Esophagus muscularis mucosa (tissue), 4 donors: ENCODE results near the gene ANXA1. TPM values are rescaled to one million over a fixed set of nuclear protein-coding genes. Genes with fewer than 3 reads are reported as not detected.
"Not testable (repeated sequence)": the region's sequence is repeated elsewhere in the genome, so short reads cannot be mapped to it uniquely, and the experiment has no call there.

Experiments used
- DNase-seq: peaks from one replicate; pipeline ENCODE4 v3.0.0-alpha.2; 2017; ENCODE audit errors: extremely low spot score
- H3K27ac ChIP-seq, 4 donors: fragments of 200-600 bp; sonication (generic); replicated peaks in 1 of 4; 1 replicate in 3 of 4; 2 replicates in 1 of 4; pipeline ENCODE4 v1.5.1; 2016 to 2019; ENCODE audit warnings: mild to moderate bottlenecking in 1 of 4
- H3K27me3 ChIP-seq, 4 donors: fragments of 200-600 bp; sonication (generic); one replicate each; pipeline versions ENCODE4 v1.5.1 to v1.6.0; 2016 to 2019
- H3K36me3 ChIP-seq, 4 donors: fragments of 200-600 bp; sonication (generic); one replicate each; pipeline ENCODE4 v1.5.1; 2016 to 2019
- H3K4me1 ChIP-seq, 4 donors: fragments of 200-600 bp; sonication (generic); one replicate each; pipeline ENCODE4 v1.5.1; 2016 to 2019
- H3K4me3 ChIP-seq, 4 donors: fragments of 200-600 bp; sonication (generic); 1 replicate in 2 of 4; 2 replicates in 2 of 4; pipeline ENCODE4 v1.5.1; 2016 to 2019; ENCODE audit warnings: mild to moderate bottlenecking in 4 of 4, moderate library complexity in 1 of 4
- H3K9me3 ChIP-seq, 4 donors: fragments of 200-600 bp; sonication (generic); 1 replicate in 3 of 4; 2 replicates in 1 of 4; pipeline ENCODE4 v1.5.1; 2016 to 2019
- CTCF ChIP-seq, 3 experiments: fragments of 200-600 bp in 2 of 3; fragments of 450-650 bp in 1 of 3; sonication (generic) in 2 of 3; IDR thresholded peaks; one replicate each; pipeline ENCODE4 v1.5.1; 2017 to 2019; ENCODE audit warnings: antibody characterized with exemption in 3 of 3, mild to moderate bottlenecking in 2 of 3, moderate library complexity in 1 of 3
- EP300 ChIP-seq: sonication (generic); formaldehyde crosslinking; IDR thresholded peaks from one replicate; pipeline ENCODE4 v1.6.1; 2017; ENCODE audit warnings: antibody characterized with exemption
- POLR2A ChIP-seq: fragments of 450-650 bp; IDR thresholded peaks from one replicate; pipeline ENCODE4 v1.6.1; 2017; ENCODE audit warnings: antibody characterized with exemption, moderate library complexity, mild to moderate bottlenecking, low read depth
- POLR2AphosphoS5 ChIP-seq, 2 donors: sonication (generic); formaldehyde crosslinking; IDR thresholded peaks; one replicate each; pipeline ENCODE4 v1.6.1; 2017; ENCODE audit warnings: antibody characterized with exemption in 2 of 2
- WGBS: methylation state at CpG from one replicate; pipeline ENCODE4 v1.1.5; 2018; 5-methylcytosine and 5-hydroxymethylcytosine counted together
- intact Hi-C: fragments of 100-400 bp; cut with DNase I; formaldehyde crosslinking; loops from one replicate; pipeline ENCODE4 v1.15.1; 2023
- total RNA-seq, 4 donors: library from RNA; depleted of rRNA; stranded (reverse); fragments of >200 nt; gene quantifications; one replicate each; pipeline versions ENCODE4 v1.1.0 to v1.2.1, GENCODE V29; 2016

Gene ANXA1
- total RNA-seq, 4 donors from 2014 or later = 226 to 262 (median 231) TPM

GRCh38 chr9:73182928-73183327, 31.3 kb downstream of the ANXA1 start:
- DNase-seq = no peak
- 84% methylated on average over 1 of the region's 1 CpG for WGBS

GRCh38 chr9:73183428-73183827, 31.8 kb downstream of the ANXA1 start:
- TF ChIP-seq CTCF (IDR thresholded peaks at IDR 0.05) (no peak), EP300 (no peak), POLR2A (no peak), POLR2AphosphoS5 (IDR thresholded peaks at IDR 0.05) (no peak)
- Histone ChIP-seq H3K27ac (no peak overlapping the region), H3K4me1 (peaks cover 0 to 20% (median 10%) of the 10 kb centered on the region in 4 donors), H3K27me3 (no peaks in the 10 kb centered on the region), H3K9me3 (peaks cover 0 to 6% (median 0%) of the 10 kb centered on the region in 4 donors), H3K4me3 (no peak overlapping the region), H3K36me3 (no peaks in the 10 kb centered on the region)
- DNase-seq = no peak
- intact Hi-C loops = loop anchor here (2.0 kb wide), 1 partner anchor 77 kb away; no protein-coding TSS in a partner anchor

More at GRCh38 chr9:73182928-73183327, 31.3 kb downstream of the ANXA1 start:
- H3K4me1 ChIP-seq = peaks cover 0 to 20% (median 10%) of the 10 kb centered on the region in 4 donors
- TF ChIP-seq POLR2AphosphoS5 (IDR thresholded peaks at IDR 0.05) (no peak), EP300 (no peak), CTCF (IDR thresholded peaks at IDR 0.05) (no peak), POLR2A (no peak)
- H3K27me3 ChIP-seq = no peaks in the 10 kb centered on the region
- H3K27ac ChIP-seq = no peak overlapping the region
- H3K36me3 ChIP-seq = no peaks in the 10 kb centered on the region
- intact Hi-C loops = loop anchor here (2.0 kb wide), 1 partner anchor 76 kb away; no protein-coding TSS in a partner anchor
- peaks cover 0 to 6% (median 0%) of the 10 kb centered on the region in 4 donors for H3K9me3 ChIP-seq
- no peak overlapping the region for H3K4me3 ChIP-seq

- intact Hi-C loops = loop anchor here (2.0 kb wide), 1 partner anchor 77 kb away; no protein-coding TSS in a partner anchor
- Histone ChIP-seq H3K4me1 (peaks cover 0 to 17% (median 10%) of the 10 kb centered on the region in 4 donors), H3K27ac (no peak overlapping the region), H3K36me3 (no peaks in the 10 kb centered on the region), H3K4me3 (no peak overlapping the region), H3K9me3 (peaks cover 0 to 6% (median 0%) of the 10 kb centered on the region in 4 donors), H3K27me3 (no peaks in the 10 kb centered on the region)
- DNase-seq = no peak
- 59% methylated on average over 3 of the region's 3 CpGs for WGBS
- peak; percentile 52 to 67 (median 56) for TF ChIP-seq CTCF (IDR thresholded peaks at IDR 0.05)
- TF ChIP-seq POLR2A = no peak
- no peak for TF ChIP-seq EP300
- TF ChIP-seq POLR2AphosphoS5 (IDR thresholded peaks at IDR 0.05) = no peak
These were observed 32.5 kb downstream of the ANXA1 start for GRCh38 chr9:73183917-73184861.

GRCh38 chr9:73191109-73191508, 39.4 kb downstream of the ANXA1 start:
- H3K9me3 ChIP-seq, H3K36me3 ChIP-seq, intact Hi-C loops, DNase-seq, H3K27ac ChIP-seq, H3K4me3 ChIP-seq, H3K4me1 ChIP-seq, H3K27me3 ChIP-seq: not testable (repeated sequence)
- 42% methylated on average over 1 of the region's 1 CpG for WGBS

GRCh38 chr9:73194284-73194683, 42.6 kb downstream of the ANXA1 start:
- no peaks in the 10 kb centered on the region for H3K9me3 ChIP-seq
- no peak for DNase-seq
- no peaks in the 10 kb centered on the region for H3K36me3 ChIP-seq
- no peaks in the 10 kb centered on the region for H3K27me3 ChIP-seq
- intact Hi-C loops = no loop called here
- H3K4me1 ChIP-seq = no peaks in the 10 kb centered on the region
- H3K27ac ChIP-seq = no peak overlapping the region
- no peak overlapping the region for H3K4me3 ChIP-seq
- TF ChIP-seq POLR2A = no peak
- TF ChIP-seq CTCF (IDR thresholded peaks at IDR 0.05) = no peak
- no peak for TF ChIP-seq POLR2AphosphoS5 (IDR thresholded peaks at IDR 0.05)
- TF ChIP-seq EP300 = no peak
- 84% methylated on average over 1 of the region's 1 CpG for WGBS
